ENCODE results near the gene TAL1.

Gene TAL1

GRCh38 chr1:47227341-47228232 is 4.4 kb downstream of the TAL1 start:
- DNase-seq (ENCODE audit: low read depth) = no peak
- TF ChIP-seq MYC (IDR thresholded peaks at IDR 0.05; ENCODE audit: low read depth, low read length) (no peak), POLR2A (IDR thresholded peaks at IDR 0.05; ENCODE audit: extremely low read depth, insufficient read length) (no peak), MAX (IDR thresholded peaks at IDR 0.05; ENCODE audit: low read depth, low read length) (no peak), CTCF (IDR thresholded peaks at IDR 0.05; ENCODE audit: low read depth, low read length) (no peak)
- no peak overlapping the region for H3K4me3 ChIP-seq (ENCODE audit: low read depth, low read length)

- H3K4me3 ChIP-seq (ENCODE audit: low read depth, low read length) = no peak overlapping the region
- DNase-seq (ENCODE audit: low read depth) = no peak
- TF ChIP-seq MYC (IDR thresholded peaks at IDR 0.05; ENCODE audit: low read depth, low read length) (no peak), POLR2A (IDR thresholded peaks at IDR 0.05; ENCODE audit: extremely low read depth, insufficient read length) (no peak), MAX (IDR thresholded peaks at IDR 0.05; ENCODE audit: low read depth, low read length) (no peak), CTCF (IDR thresholded peaks at IDR 0.05; ENCODE audit: low read depth, low read length) (no peak)
Observed at GRCh38 chr1:47226839-47227215, 5.2 kb downstream of the TAL1 start.

GRCh38 chr1:47226121-47226838 is 5.7 kb downstream of the TAL1 start:
- TF ChIP-seq POLR2A (IDR thresholded peaks at IDR 0.05; ENCODE audit: extremely low read depth, insufficient read length) (no peak), CTCF (IDR thresholded peaks at IDR 0.05; ENCODE audit: low read depth, low read length) (no peak), MYC (IDR thresholded peaks at IDR 0.05; ENCODE audit: low read depth, low read length) (no peak), MAX (IDR thresholded peaks at IDR 0.05; ENCODE audit: low read depth, low read length) (no peak)
- no peak overlapping the region for H3K4me3 ChIP-seq (ENCODE audit: low read depth, low read length)
- no peak for DNase-seq (ENCODE audit: low read depth)

GRCh38 chr1:47225430-47226100 is 6.5 kb downstream of the TAL1 start:
- DNase-seq (ENCODE audit: low read depth) = no peak
- TF ChIP-seq CTCF (IDR thresholded peaks at IDR 0.05; ENCODE audit: low read depth, low read length) (no peak), MYC (IDR thresholded peaks at IDR 0.05; ENCODE audit: low read depth, low read length) (no peak), POLR2A (IDR thresholded peaks at IDR 0.05; ENCODE audit: extremely low read depth, insufficient read length) (no peak), MAX (IDR thresholded peaks at IDR 0.05; ENCODE audit: low read depth, low read length) (no peak)
- no peak overlapping the region for H3K4me3 ChIP-seq (ENCODE audit: low read depth, low read length)

- no peak for DNase-seq (ENCODE audit: low read depth)
- H3K4me3 ChIP-seq (ENCODE audit: low read depth, low read length) = no peak overlapping the region
- TF ChIP-seq MAX (IDR thresholded peaks at IDR 0.05; ENCODE audit: low read depth, low read length) (no peak), MYC (IDR thresholded peaks at IDR 0.05; ENCODE audit: low read depth, low read length) (no peak), POLR2A (IDR thresholded peaks at IDR 0.05; ENCODE audit: extremely low read depth, insufficient read length) (no peak), CTCF (IDR thresholded peaks at IDR 0.05; ENCODE audit: low read depth, low read length) (no peak)
Observed at GRCh38 chr1:47224676-47225399, 7.2 kb downstream of the TAL1 start.
